Suprapubic skin (tissue), 4 donors: ENCODE measurements around the gene TBL1X. TPM values are rescaled to one million over a fixed set of nuclear protein-coding genes. Genes with fewer than 3 reads are reported as not detected.

Experiments
- DNase-seq, 2 donors: peaks; one replicate each; pipeline ENCODE4 v3.0.0-alpha.2; 2019; ENCODE audit warnings: low spot score in 2 of 2
- H3K27ac ChIP-seq: fragments of 200-600 bp; sonication (generic); one replicate; pipeline ENCODE4 v1.5.1; 2019
- H3K27me3 ChIP-seq: fragments of 200-600 bp; sonication (generic); one replicate; pipeline ENCODE4 v1.5.1; 2019
- H3K36me3 ChIP-seq: fragments of 200-600 bp; sonication (generic); one replicate; pipeline ENCODE4 v1.5.1; 2019
- H3K4me1 ChIP-seq: fragments of 200-600 bp; sonication (generic); one replicate; pipeline ENCODE4 v1.5.1; 2019
- H3K4me3 ChIP-seq: fragments of 200-600 bp; sonication (generic); one replicate; pipeline ENCODE4 v1.5.1; 2019; ENCODE audit warnings: mild to moderate bottlenecking
- H3K9me3 ChIP-seq: fragments of 200-600 bp; sonication (generic); one replicate; pipeline ENCODE4 v1.5.1; 2019
- EP300 ChIP-seq: sonication (generic); formaldehyde crosslinking; IDR thresholded peaks from one replicate; pipeline ENCODE4 v1.6.1; 2017; ENCODE audit warnings: antibody characterized with exemption
- POLR2A ChIP-seq, 2 donors: fragments of 450-650 bp; IDR thresholded peaks; one replicate each; pipeline ENCODE4 v1.6.1; 2017; ENCODE audit warnings: antibody characterized with exemption in 2 of 2, mild to moderate bottlenecking in 2 of 2, moderate library complexity in 2 of 2
- POLR2AphosphoS5 ChIP-seq, 3 donors: sonication (generic); formaldehyde crosslinking; IDR thresholded peaks; one replicate each; pipeline ENCODE4 v1.6.1; 2017; ENCODE audit warnings: antibody characterized with exemption in 3 of 3
- WGBS: methylation state at CpG from one replicate; pipeline ENCODE4 v1.1.5; 2018; 5-methylcytosine and 5-hydroxymethylcytosine counted together
- total RNA-seq, 4 donors: library from RNA; depleted of rRNA; stranded (reverse); fragments of >200 nt; gene quantifications; one replicate each; pipeline ENCODE4 v1.1.0, GENCODE V29; 2016
- TF ChIP-seq, protein P1 (sequence below), 2 donors: fragments of 200-600 bp in 1 of 2; fragments of 450-650 bp in 1 of 2; sonication (generic) in 1 of 2; IDR thresholded peaks; one replicate each; pipeline ENCODE4 v1.5.1; 2016 to 2019; ENCODE audit warnings: antibody characterized with exemption in 2 of 2, mild to moderate bottlenecking in 1 of 2, moderate library complexity in 1 of 2

The TBL1X gene
- total RNA-seq, 4 donors from 2014 or later: 13.2 to 31.0 (median 17.1) TPM

DNA sequence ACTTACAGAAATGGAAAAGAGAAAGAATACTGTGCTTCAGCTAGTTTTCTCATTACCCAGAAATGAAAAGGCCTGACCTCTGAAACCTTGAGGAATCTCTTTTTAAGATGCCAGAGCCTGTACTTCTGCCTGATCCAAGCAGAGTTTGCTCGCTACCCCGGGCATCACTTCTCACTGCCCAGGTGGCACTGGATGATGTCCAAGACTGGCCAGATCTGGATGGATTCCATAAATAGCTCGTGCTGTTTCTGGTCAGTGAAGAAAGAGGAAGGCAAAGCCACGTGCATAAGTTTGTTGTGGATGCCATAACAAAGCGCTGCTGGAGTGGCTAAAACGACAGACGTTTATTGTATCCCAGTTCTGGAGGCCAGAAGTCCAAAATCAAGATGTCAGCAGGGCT, 133.5 kb downstream of the TBL1X start:
- TF ChIP-seq, protein P1, sequence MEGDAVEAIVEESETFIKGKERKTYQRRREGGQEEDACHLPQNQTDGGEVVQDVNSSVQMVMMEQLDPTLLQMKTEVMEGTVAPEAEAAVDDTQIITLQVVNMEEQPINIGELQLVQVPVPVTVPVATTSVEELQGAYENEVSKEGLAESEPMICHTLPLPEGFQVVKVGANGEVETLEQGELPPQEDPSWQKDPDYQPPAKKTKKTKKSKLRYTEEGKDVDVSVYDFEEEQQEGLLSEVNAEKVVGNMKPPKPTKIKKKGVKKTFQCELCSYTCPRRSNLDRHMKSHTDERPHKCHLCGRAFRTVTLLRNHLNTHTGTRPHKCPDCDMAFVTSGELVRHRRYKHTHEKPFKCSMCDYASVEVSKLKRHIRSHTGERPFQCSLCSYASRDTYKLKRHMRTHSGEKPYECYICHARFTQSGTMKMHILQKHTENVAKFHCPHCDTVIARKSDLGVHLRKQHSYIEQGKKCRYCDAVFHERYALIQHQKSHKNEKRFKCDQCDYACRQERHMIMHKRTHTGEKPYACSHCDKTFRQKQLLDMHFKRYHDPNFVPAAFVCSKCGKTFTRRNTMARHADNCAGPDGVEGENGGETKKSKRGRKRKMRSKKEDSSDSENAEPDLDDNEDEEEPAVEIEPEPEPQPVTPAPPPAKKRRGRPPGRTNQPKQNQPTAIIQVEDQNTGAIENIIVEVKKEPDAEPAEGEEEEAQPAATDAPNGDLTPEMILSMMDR (IDR thresholded peaks at IDR 0.05): no peak
- no peak for TF ChIP-seq EP300
- TF ChIP-seq POLR2AphosphoS5 (IDR thresholded peaks at IDR 0.05): no peak
- no peaks in the 10 kb centered on the region for H3K27me3 ChIP-seq
- no peak overlapping the region for H3K4me3 ChIP-seq
- no peaks in the 10 kb centered on the region for H3K4me1 ChIP-seq
- H3K27ac ChIP-seq: no peak overlapping the region
- 81% methylated on average over 7 of the region's 7 CpGs for WGBS
- H3K9me3 ChIP-seq: no peaks in the 10 kb centered on the region
- H3K36me3 ChIP-seq: no peaks in the 10 kb centered on the region
- DNase-seq: no peak

DNA sequence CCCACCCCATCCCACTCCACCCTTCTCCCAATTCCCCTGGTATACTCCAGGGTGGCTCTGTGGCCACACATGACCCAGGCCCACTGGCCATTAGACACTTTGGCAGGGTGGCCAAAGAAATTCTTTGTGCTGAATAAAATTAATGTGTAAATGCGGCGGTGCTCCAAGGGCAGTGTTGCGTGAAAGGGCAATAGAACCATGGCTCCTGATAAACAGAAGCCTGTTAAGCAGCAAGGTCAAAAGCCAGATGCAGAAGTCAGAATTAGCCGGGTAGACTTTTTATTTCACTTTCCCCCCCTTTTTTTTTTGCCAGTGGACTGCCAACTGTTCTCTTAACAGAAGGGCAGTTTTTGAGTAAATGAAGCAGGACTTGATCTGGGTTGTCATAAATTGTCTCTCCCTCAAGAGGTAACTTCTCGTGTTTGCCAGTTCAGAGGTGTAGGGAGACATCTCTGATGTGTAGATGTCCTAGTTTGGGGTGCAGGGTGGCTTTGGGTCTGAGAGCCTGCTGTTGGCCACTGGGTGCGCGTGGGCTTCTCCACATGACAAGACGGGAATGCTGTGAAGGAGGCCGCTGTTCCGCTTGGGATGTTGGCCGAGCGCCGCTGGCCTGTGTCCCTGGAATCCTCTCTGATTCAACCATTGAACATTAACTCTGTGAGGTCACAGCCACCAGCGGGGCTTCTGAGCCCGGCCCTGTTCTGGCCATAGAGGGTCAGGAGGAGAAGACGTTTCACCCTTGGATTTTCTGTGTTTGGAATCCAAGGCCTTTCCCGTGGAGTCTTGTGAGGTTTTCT, 139.5 kb downstream of the TBL1X start:
- Histone ChIP-seq H3K36me3 (no peaks in the 10 kb centered on the region), H3K27me3 (no peaks in the 10 kb centered on the region), H3K9me3 (no peaks in the 10 kb centered on the region), H3K4me3 (no peak overlapping the region), H3K4me1 (no peaks in the 10 kb centered on the region), H3K27ac (no peak overlapping the region)
- WGBS: 89% methylated on average over 15 of the region's 17 CpGs
- no peak for TF ChIP-seq POLR2A (IDR thresholded peaks at IDR 0.05)
- no peak for TF ChIP-seq EP300
- TF ChIP-seq POLR2AphosphoS5 (IDR thresholded peaks at IDR 0.05): no peak
- TF ChIP-seq, protein P1 (IDR thresholded peaks at IDR 0.05): no peak
- DNase-seq: no peak

DNA sequence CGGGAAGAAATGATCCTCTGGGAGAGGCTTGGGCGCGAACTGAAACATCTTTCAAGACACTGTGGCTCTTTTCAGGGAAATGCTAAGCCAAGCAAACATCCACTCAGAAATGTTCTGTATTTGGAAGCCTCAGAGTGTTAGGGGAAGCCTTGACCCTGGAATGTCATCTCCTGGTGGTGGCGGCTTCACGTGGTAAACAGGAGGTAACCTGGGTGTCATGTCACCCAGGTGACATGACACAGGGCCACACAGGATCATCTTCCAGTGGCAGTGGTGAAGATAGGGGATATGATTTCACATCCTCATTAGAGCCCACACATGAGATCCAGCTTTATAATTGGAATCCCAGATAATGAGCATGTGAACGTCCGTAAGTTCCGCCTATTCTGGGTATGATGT, 140.0 kb downstream of the TBL1X start:
- no peak for DNase-seq
- Histone ChIP-seq H3K27ac (no peak overlapping the region), H3K9me3 (no peaks in the 10 kb centered on the region), H3K36me3 (no peaks in the 10 kb centered on the region), H3K4me3 (no peak overlapping the region), H3K27me3 (no peaks in the 10 kb centered on the region), H3K4me1 (no peaks in the 10 kb centered on the region)
- TF ChIP-seq EP300 (no peak), POLR2AphosphoS5 (IDR thresholded peaks at IDR 0.05) (no peak), POLR2A (IDR thresholded peaks at IDR 0.05) (no peak)
- TF ChIP-seq, protein P1 (IDR thresholded peaks at IDR 0.05): no peak
- whole genome bisulfite sequencing: 89% methylated on average over 8 of the region's 8 CpGs

DNA sequence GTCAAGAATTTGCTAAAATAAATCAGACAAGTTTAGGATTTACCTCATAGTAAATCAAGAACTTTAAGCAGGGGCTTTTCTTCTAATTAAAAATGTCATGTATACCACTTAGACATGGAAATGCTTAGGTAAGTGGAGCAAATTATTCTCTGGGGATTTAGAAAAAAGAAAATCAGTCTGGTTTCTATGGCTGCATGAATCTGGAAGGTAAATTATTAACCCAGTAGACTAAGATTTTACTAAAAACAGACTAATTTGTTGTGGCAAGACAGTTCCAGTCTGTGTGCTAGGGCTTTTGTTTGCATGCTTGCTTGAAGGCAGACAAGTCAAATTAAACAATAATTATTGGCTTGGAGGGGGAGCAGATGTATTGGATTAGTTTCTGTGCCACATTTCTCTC, 140.6 kb downstream of the TBL1X start:
- TF ChIP-seq POLR2A (IDR thresholded peaks at IDR 0.05) (no peak), EP300 (no peak), POLR2AphosphoS5 (IDR thresholded peaks at IDR 0.05) (no peak)
- TF ChIP-seq, protein P1 (IDR thresholded peaks at IDR 0.05): no peak
- Histone ChIP-seq H3K9me3 (no peaks in the 10 kb centered on the region), H3K4me1 (no peaks in the 10 kb centered on the region), H3K27ac (no peak overlapping the region), H3K27me3 (no peaks in the 10 kb centered on the region), H3K4me3 (no peak overlapping the region), H3K36me3 (no peaks in the 10 kb centered on the region)
- no peak for DNase-seq

DNA sequence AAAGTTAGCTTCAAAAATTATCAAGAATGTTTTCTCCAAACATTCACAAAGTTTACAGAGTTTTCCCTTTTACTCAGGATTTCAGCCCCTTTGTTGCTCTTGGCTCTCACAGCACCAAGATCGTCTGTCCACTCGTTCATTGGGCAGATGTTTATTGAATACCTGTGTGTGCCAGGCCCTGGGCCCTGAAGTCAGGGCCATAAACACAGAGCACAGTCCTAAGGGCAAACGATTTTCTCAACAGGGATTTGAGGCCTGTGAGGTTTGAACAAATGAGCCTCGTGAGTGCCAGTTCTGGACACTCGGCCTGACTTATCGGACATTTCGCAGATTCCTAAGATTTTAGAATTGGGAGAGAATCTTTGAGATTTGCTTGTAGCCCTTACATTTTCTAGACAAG, 142.1 kb downstream of the TBL1X start:
- Histone ChIP-seq H3K4me3 (no peak overlapping the region), H3K27ac (no peak overlapping the region), H3K4me1 (no peaks in the 10 kb centered on the region), H3K9me3 (no peaks in the 10 kb centered on the region), H3K27me3 (no peaks in the 10 kb centered on the region), H3K36me3 (no peaks in the 10 kb centered on the region)
- TF ChIP-seq POLR2AphosphoS5 (IDR thresholded peaks at IDR 0.05) (no peak), POLR2A (IDR thresholded peaks at IDR 0.05) (no peak), EP300 (no peak)
- TF ChIP-seq, protein P1 (IDR thresholded peaks at IDR 0.05): no peak
- 87% methylated on average over 7 of the region's 7 CpGs for WGBS
- DNase-seq: no peak
